Activated CD4-positive, alpha-beta T cell treated with anti-CD3 and anti-CD28 coated beads for 24 hours (primary cell): ENCODE measurements around the gene CTCFL.
A peak's percentile ranks its signal among the peaks of the same experiment; 100 is the strongest.
"Not testable (repeated sequence)": the region's sequence is repeated elsewhere in the genome, so short reads cannot be mapped to it uniquely, and the experiment has no call there.

ENCODE experiments used
- DNase-seq, 2 donors: peaks; one replicate each; pipeline ENCODE4 v3.0.0-alpha.2; 2020; ENCODE audit warnings: low read depth in 2 of 2

Gene CTCFL

GRCh38 chr20:57536771-57537724 lies 12.1 kb upstream of the CTCFL start:
- DNase-seq, result no peak

GRCh38 chr20:57536120-57536708 lies 11.3 kb upstream of the CTCFL start:
- DNase-seq, result no peak

- no peak for DNase-seq
Observed at GRCh38 chr20:57535297-57535696, 10.4 kb upstream of the CTCFL start.

GRCh38 chr20:57532104-57532503 lies 7.2 kb upstream of the CTCFL start:
- no peak for DNase-seq

GRCh38 chr20:57530327-57530981 lies 5.5 kb upstream of the CTCFL start:
- no peak for DNase-seq

- no peak for DNase-seq
Observed at GRCh38 chr20:57529810-57530209, 4.9 kb upstream of the CTCFL start.

- no peak for DNase-seq
Observed at GRCh38 chr20:57529160-57529585, 4.2 kb upstream of the CTCFL start.

GRCh38 chr20:57528148-57528547 lies 3.2 kb upstream of the CTCFL start:
- DNase-seq, result no peak

GRCh38 chr20:57527728-57528127 lies 2.8 kb upstream of the CTCFL start:
- no peak for DNase-seq

GRCh38 chr20:57526885-57527460 lies 2.0 kb upstream of the CTCFL start:
- DNase-seq, result no peak

GRCh38 chr20:57526087-57526884 lies 1.3 kb upstream of the CTCFL start:
- DNase-seq, result no peak

- DNase-seq, result no peak
Observed at GRCh38 chr20:57525328-57526086, 567 bp upstream of the CTCFL start.

GRCh38 chr20:57523782-57524181 lies 1.2 kb downstream of the CTCFL start:
- DNase-seq, result no peak

- DNase-seq, result no peak
Observed at GRCh38 chr20:57522380-57523140, 2.4 kb downstream of the CTCFL start.

- no peak for DNase-seq
Observed at GRCh38 chr20:57517904-57518303, 7.0 kb downstream of the CTCFL start.

GRCh38 chr20:57514273-57514751 lies 10.6 kb downstream of the CTCFL start:
- DNase-seq, result peak; percentile 7 to 10

- DNase-seq, result no peak
Observed at GRCh38 chr20:57513199-57513598, 11.7 kb downstream of the CTCFL start.

- DNase-seq, result no peak
Observed at GRCh38 chr20:57512432-57512831, 12.5 kb downstream of the CTCFL start.

GRCh38 chr20:57511709-57512108 lies 13.2 kb downstream of the CTCFL start:
- not testable (repeated sequence) for DNase-seq
